Common myeloid progenitor, CD34-positive (primary cell): ENCODE measurements around the gene ATF2.
A peak's percentile ranks its signal among the peaks of the same experiment; 100 is the strongest.

Source experiments
- CTCF ChIA-PET: fragments of 350-600 bp; sonication (Branson Sonifier 250); formaldehyde crosslinking; loops from one replicate; lab custom pipeline; 2021; ENCODE audit warnings: antibody characterized with exemption; lab: Charles Lee
- POLR2A ChIA-PET: fragments of 350-600 bp; sonication (Branson Sonifier 250); formaldehyde crosslinking; loops from one replicate; lab custom pipeline; 2021; ENCODE audit warnings: antibody characterized with exemption; lab: Charles Lee
- DNase-seq, 3 donors: peaks; one replicate each; pipeline versions ENCODE4 v3.0.0 to v3.0.0-alpha.2; 2013
- H3K27ac ChIP-seq, 2 experiments: 1 replicate in 1 of 2; 2 replicates in 1 of 2; pipeline ENCODE4 v1.7.0; 2013; ENCODE audit warnings: inconsistent platforms in 2 of 2, low read length in 2 of 2, mild to moderate bottlenecking in 2 of 2, low read depth in 1 of 2, moderate library complexity in 1 of 2; ENCODE audit not compliant: severe bottlenecking in 2 of 2, insufficient read depth in 1 of 2, poor library complexity in 1 of 2
- H3K27me3 ChIP-seq, 5 experiments: replicated peaks in 2 of 5; 1 replicate in 3 of 5; 2 replicates in 2 of 5; pipeline versions ENCODE4 v1.6.1 to v1.7.0; 2013; ENCODE audit warnings: low read length in 4 of 5, mild to moderate bottlenecking in 2 of 5, moderate library complexity in 2 of 5, inconsistent platforms in 1 of 5; ENCODE audit not compliant: insufficient read depth in 5 of 5, control insufficient read depth in 4 of 5
- H3K36me3 ChIP-seq, 4 experiments: 1 replicate in 2 of 4; 2 replicates in 2 of 4; pipeline versions ENCODE4 v1.6.1 to v1.7.0; 2013; ENCODE audit warnings: low read length in 3 of 4, control low read depth in 1 of 4, mild to moderate bottlenecking in 1 of 4; ENCODE audit not compliant: control insufficient read depth in 4 of 4, insufficient read depth in 4 of 4
- H3K4me1 ChIP-seq, 4 experiments: 1 replicate in 3 of 4; 2 replicates in 1 of 4; pipeline versions ENCODE4 v1.6.1 to v1.7.1; 2013; ENCODE audit warnings: low read length in 3 of 4, mild to moderate bottlenecking in 3 of 4, control low read depth in 1 of 4, inconsistent platforms in 1 of 4, moderate library complexity in 1 of 4; ENCODE audit not compliant: control insufficient read depth in 4 of 4, insufficient read depth in 4 of 4; ENCODE audit errors: control extremely low read depth in 1 of 4
- H3K4me3 ChIP-seq, 7 experiments: 1 replicate in 4 of 7; 2 replicates in 3 of 7; pipeline versions ENCODE4 v1.5.1 to v1.7.0; 2013; ENCODE audit warnings: mild to moderate bottlenecking in 7 of 7, low read length in 6 of 7, moderate library complexity in 6 of 7, inconsistent platforms in 2 of 7, low read depth in 2 of 7, control low read depth in 1 of 7; ENCODE audit not compliant: insufficient read depth in 4 of 7, control insufficient read depth in 1 of 7; ENCODE audit errors: extremely low read depth in 1 of 7
- H3K9me3 ChIP-seq, 5 experiments: 1 replicate in 4 of 5; 2 replicates in 1 of 5; pipeline versions ENCODE4 v1.6.1 to v1.7.1; 2013; ENCODE audit warnings: low read length in 4 of 5, mild to moderate bottlenecking in 2 of 5, inconsistent platforms in 1 of 5, low read depth in 1 of 5, moderate library complexity in 1 of 5; ENCODE audit not compliant: control insufficient read depth in 4 of 5, insufficient read depth in 2 of 5; ENCODE audit errors: control extremely low read depth in 1 of 5
- WGBS: methylation state at CpG from one replicate; pipeline ENCODE4 v1.1.5; 2013; ENCODE audit not compliant: insufficient coverage; 5-methylcytosine and 5-hydroxymethylcytosine counted together

The ATF2 gene

GRCh38 chr2:175188761-175189160 is 20.8 kb upstream of the ATF2 start:
- no CpG with 5 or more reads among the region's 1 CpG for whole genome bisulfite sequencing
- CTCF ChIA-PET, result no interaction called here

DNA sequence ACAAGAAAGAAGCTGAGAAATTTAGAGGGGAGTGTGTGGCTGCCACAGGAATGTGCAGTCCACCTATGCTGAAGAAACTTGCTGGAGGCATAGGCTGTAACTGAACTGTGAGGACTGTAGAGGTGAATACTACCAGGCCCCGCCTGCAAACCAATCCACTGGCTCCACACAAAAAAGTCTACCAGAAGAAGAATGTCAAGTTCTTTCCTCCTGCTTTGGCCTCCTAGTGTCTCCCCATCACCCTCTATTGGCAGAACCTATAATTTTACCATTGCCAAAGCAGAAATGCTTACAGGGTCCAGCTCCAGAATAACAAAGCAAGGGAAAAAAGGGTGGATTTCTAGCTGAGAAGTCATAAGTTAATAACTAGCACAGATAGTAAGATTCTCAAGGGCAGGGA is 19.4 kb upstream of the ATF2 start:
- no peaks in the 10 kb centered on the region for H3K36me3 ChIP-seq
- no CpG with 5 or more reads among the region's 1 CpG for WGBS
- CTCF ChIA-PET, result interaction anchor here (0.7 to 1.7 kb wide), 2 partner anchors 64 to 82 kb away, joined by 3 to 4 read pairs; no protein-coding TSS in a partner anchor

More at GRCh38 chr2:175188761-175189160, 20.8 kb upstream of the ATF2 start:
- Histone ChIP-seq H3K4me1 (peaks cover 0 to 2% (median 0%) of the 10 kb centered on the region in 4 experiments), H3K36me3 (no peaks in the 10 kb centered on the region), H3K9me3 (peaks cover 0 to 5% (median 0%) of the 10 kb centered on the region in 5 experiments), H3K4me3 (no peak overlapping the region), H3K27me3 (no peaks in the 10 kb centered on the region), H3K27ac (no peak overlapping the region)
- POLR2A ChIA-PET, result no interaction called here
- DNase-seq, result no peak

GRCh38 chr2:175183674-175184073 is 15.7 kb upstream of the ATF2 start:
- Histone ChIP-seq H3K9me3 (no peaks in the 10 kb centered on the region), H3K36me3 (peaks cover 2 to 13% (median 6%) of the 10 kb centered on the region in 4 experiments), H3K27me3 (no peaks in the 10 kb centered on the region), H3K27ac (no peak overlapping the region), H3K4me1 (peaks cover 9 to 21% (median 15%) of the 10 kb centered on the region in 4 experiments), H3K4me3 (no peak overlapping the region)
- DNase-seq, result no peak
- CTCF ChIA-PET, result no interaction called here
- POLR2A ChIA-PET, result no interaction called here
- WGBS, result 100% methylated on average over 1 of the region's 2 CpGs

More for the DNA sequence above, 19.4 kb upstream of the ATF2 start:
- Histone ChIP-seq H3K27ac (no peak overlapping the region), H3K27me3 (no peaks in the 10 kb centered on the region), H3K4me1 (peaks cover 0 to 2% (median under 1%) of the 10 kb centered on the region in 4 experiments), H3K9me3 (peaks cover 0 to 2% (median 0%) of the 10 kb centered on the region in 5 experiments), H3K4me3 (no peak overlapping the region)
- DNase-seq, result peak; percentile 31 to 64 (median 54)
- POLR2A ChIA-PET, result no interaction called here

- Histone ChIP-seq H3K27me3 (no peaks in the 10 kb centered on the region), H3K36me3 (peaks cover 10 to 31% (median 22%) of the 10 kb centered on the region in 4 experiments), H3K4me1 (peaks cover 9 to 20% (median 15%) of the 10 kb centered on the region in 4 experiments), H3K4me3 (peak overlapping the region; percentile 58 to 99 (median 86)), H3K9me3 (no peaks in the 10 kb centered on the region), H3K27ac (peak overlapping the region; percentile 88 to 94)
- POLR2A ChIA-PET, result no interaction called here
- CTCF ChIA-PET, result interaction anchor here (1.4 kb wide), 1 partner anchor 88 kb away, joined by 5 read pairs; no protein-coding TSS in a partner anchor
- DNase-seq, result no peak
- 71% methylated on average over 2 of the region's 5 CpGs for WGBS
Measured at GRCh38 chr2:175181877-175182308, 13.9 kb upstream of the ATF2 start.

DNA sequence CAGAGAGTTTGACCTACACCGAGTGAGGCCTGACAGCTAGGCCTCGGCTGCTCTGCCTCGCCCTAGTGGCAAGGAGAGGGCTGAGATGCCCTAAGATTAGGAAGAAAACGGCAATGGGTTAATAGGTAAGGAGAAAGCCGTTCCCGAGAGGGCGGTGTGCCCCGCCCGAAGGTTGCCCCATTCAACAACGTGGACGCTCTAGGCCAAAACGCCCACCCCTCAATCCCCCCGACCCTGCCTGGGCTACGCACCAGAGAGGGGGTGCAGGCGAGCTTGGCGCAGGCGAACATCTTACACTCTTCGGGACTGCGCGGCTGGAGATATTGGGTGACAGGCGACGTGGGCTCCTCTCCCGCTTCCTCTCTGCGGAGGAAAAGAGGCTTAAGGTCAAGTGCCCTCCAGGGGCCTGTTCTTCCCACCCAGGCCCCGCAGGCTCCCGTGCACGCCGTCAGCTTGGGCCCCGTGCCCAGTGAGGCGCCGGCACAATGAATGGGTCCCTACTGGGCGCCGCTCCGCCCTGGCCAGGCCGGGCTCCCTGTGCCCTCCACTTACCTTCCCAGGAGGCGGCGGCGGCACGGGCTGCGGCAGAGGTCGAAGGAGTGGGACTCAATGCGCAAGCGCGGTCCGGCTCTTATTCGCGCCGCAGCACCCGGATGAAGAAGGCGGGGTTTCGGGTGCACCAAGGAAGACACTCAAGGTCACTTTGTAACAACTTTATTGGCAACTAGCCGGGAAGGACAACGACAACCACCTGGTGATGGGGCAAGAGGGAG is 13.3 kb upstream of the ATF2 start, which contains the start of gene ATP5MC3:
Gene ATP5MC3 (minus strand): TSS at position 607 of the 773 bp plus-strand sequence. CDS start 317 bp downstream, at position 290.
- Histone ChIP-seq H3K27me3 (no peaks in the 10 kb centered on the region), H3K4me3 (peak within 1 kb of the TSS; percentile 58 to 99 (median 86)), H3K36me3 (peaks cover 10 to 32% (median 23%) of the 10 kb centered on the region in 4 experiments), H3K27ac (peak within 1 kb of the TSS; percentile 88 to 94), H3K4me1 (peaks cover 9 to 20% (median 15%) of the 10 kb centered on the region in 4 experiments), H3K9me3 (no peaks in the 10 kb centered on the region)
- ChIA-PET POLR2A (interaction anchor here (0.6 to 1.8 kb wide), 2 partner anchors 13 to 613 kb away, joined by 3 to 11 read pairs; partner anchors contain the start of gene ATF2), CTCF (interaction anchor here (1.4 to 1.5 kb wide), 2 partner anchors 10 to 87 kb away, joined by 4 to 5 read pairs; no protein-coding TSS in a partner anchor)
- WGBS, result under 1% methylated on average over 50 of the region's 53 CpGs
- DNase-seq, result peak; percentile 93 to 94 (median 94)

DNA sequence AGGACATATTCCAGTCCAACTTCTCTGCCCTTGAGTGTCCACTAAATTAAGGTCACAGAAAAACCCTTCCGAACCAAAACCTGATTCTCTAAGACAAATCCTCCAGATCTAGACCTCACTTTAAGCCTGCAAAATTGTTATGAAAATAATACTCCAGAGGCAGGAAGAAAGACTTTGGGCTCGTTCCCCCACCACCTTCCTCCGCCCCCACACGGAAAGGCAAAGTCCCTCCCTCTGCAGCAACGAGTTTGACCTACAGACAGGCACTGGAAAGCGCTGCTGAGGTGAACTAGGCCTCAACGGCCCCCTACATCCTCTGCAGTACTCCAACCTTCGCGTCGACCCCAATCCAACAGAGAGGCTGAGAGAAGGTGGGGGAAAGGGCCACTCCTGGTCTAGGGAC is 12.7 kb upstream of the ATF2 start:
- ChIA-PET POLR2A (interaction anchor here (0.6 to 1.8 kb wide), 2 partner anchors 13 to 612 kb away, joined by 3 to 11 read pairs; partner anchors contain the start of gene ATF2), CTCF (interaction anchor here (1.5 kb wide), 1 partner anchor 9 kb away, joined by 4 read pairs; no protein-coding TSS in a partner anchor)
- H3K9me3 ChIP-seq, result no peaks in the 10 kb centered on the region
- WGBS, result 33% methylated on average over 3 of the region's 10 CpGs
- H3K36me3 ChIP-seq, result peaks cover 12 to 33% (median 25%) of the 10 kb centered on the region in 4 experiments
- H3K27me3 ChIP-seq, result no peaks in the 10 kb centered on the region
- DNase-seq, result peak; percentile 46 to 81 (median 69)
- H3K27ac ChIP-seq, result peak overlapping the region; percentile 88 to 94
- peak overlapping the region; percentile 58 to 99 (median 86) for H3K4me3 ChIP-seq
- H3K4me1 ChIP-seq, result peaks cover 9 to 20% (median 15%) of the 10 kb centered on the region in 4 experiments
